HepG2 (cell line): ENCODE results near the gene SPAG5. TPM values are rescaled to one million over a fixed set of nuclear protein-coding genes. Genes with fewer than 3 reads are reported as not detected.

ENCODE experiments used
- ATF2 ChIP-seq: sonication (generic); formaldehyde crosslinking; IDR thresholded peaks from 2 replicates; pipeline ENCODE4 v1.4.0; 2020; ENCODE audit warnings: missing genetic modification reagents
- ATF7-NPFF ChIP-seq: sonication (generic); formaldehyde crosslinking; IDR thresholded peaks from 2 replicates; pipeline ENCODE4 v1.8.1; 2023; ENCODE audit warnings: mild to moderate bottlenecking, low read depth, missing genetic modification reagents, moderate library complexity
- CREM ChIP-seq, 2 experiments: sonication (generic) in 1 of 2; formaldehyde crosslinking in 1 of 2; IDR thresholded peaks; 2 replicates each; pipeline versions ENCODE4 v1.4.0 to v1.6.1; 2016 to 2020; ENCODE audit warnings: antibody characterized with exemption in 1 of 2, mild to moderate bottlenecking in 1 of 2, missing genetic modification reagents in 1 of 2
- DPF2 ChIP-seq: sonication (generic); formaldehyde crosslinking; IDR thresholded peaks from 2 replicates; pipeline ENCODE4 v1.4.0; 2020; ENCODE audit warnings: mild to moderate bottlenecking, low read depth, missing genetic modification reagents, borderline replicate concordance
- FOXA1 ChIP-seq, 2 experiments: fragments of 450-650 bp in 1 of 2; sonication (generic) in 1 of 2; formaldehyde crosslinking in 1 of 2; IDR thresholded peaks; 2 replicates each; pipeline versions ENCODE4 v1.4.0 to v1.6.1; 2016 to 2020; ENCODE audit warnings: missing genetic modification reagents in 1 of 2
- FOXP1 ChIP-seq, 2 experiments: fragments of 450-650 bp in 1 of 2; IDR thresholded peaks; 2 replicates each; pipeline ENCODE4 v1.6.1; 2017 to 2018; ENCODE audit warnings: antibody characterized with exemption in 1 of 2
- PCBP1 ChIP-seq: fragments of 200-400 bp; formaldehyde crosslinking; IDR thresholded peaks from 2 replicates; pipeline ENCODE4 v1.6.1; 2017; ENCODE audit warnings: mild to moderate bottlenecking, low read depth, low read length, borderline replicate concordance
- PHF20 ChIP-seq: sonication (generic); formaldehyde crosslinking; IDR thresholded peaks from 2 replicates; pipeline ENCODE4 v1.5.0; 2020; ENCODE audit warnings: mild to moderate bottlenecking, missing genetic modification reagents
- POLR2AphosphoS2 ChIP-seq: IDR thresholded peaks from 2 replicates; pipeline ENCODE4 v1.6.1; 2011; ENCODE audit warnings: low read depth, low read length, improper control_type of control experiment
- SP1 ChIP-seq, 2 experiments: fragments of 450-650 bp in 1 of 2; sonication (generic) in 1 of 2; formaldehyde crosslinking in 1 of 2; IDR thresholded peaks; 2 replicates each; pipeline versions ENCODE4 v1.4.0 to v1.6.1; 2016 to 2020; ENCODE audit warnings: missing genetic modification reagents in 1 of 2
- SP4 ChIP-seq: sonication (generic); formaldehyde crosslinking; IDR thresholded peaks from 2 replicates; pipeline ENCODE4 v1.8.1; 2023; ENCODE audit warnings: mild to moderate bottlenecking, missing genetic modification reagents
- TBX3 ChIP-seq: fragments of 450-650 bp; IDR thresholded peaks from 2 replicates; pipeline ENCODE4 v1.6.1; 2017; ENCODE audit warnings: antibody characterized with exemption, mild to moderate bottlenecking, inconsistent platforms, borderline replicate concordance
- ZGPAT ChIP-seq: IDR thresholded peaks from 2 replicates; pipeline ENCODE4 v1.6.1; 2016; ENCODE audit warnings: mild to moderate bottlenecking
- ZNF3 ChIP-seq: IDR thresholded peaks from 2 replicates; pipeline ENCODE4 v1.7.0; 2017; ENCODE audit warnings: inconsistent platforms
- ZNF343 ChIP-seq: sonication (generic); formaldehyde crosslinking; IDR thresholded peaks from 2 replicates; pipeline ENCODE4 v1.4.0; 2020; ENCODE audit warnings: mild to moderate bottlenecking, missing genetic modification reagents
- ZNF747 ChIP-seq: sonication (generic); formaldehyde crosslinking; IDR thresholded peaks from 2 replicates; pipeline ENCODE4 v1.8.1; 2023; ENCODE audit warnings: missing genetic modification reagents, mild to moderate bottlenecking, borderline replicate concordance
- ZNF784 ChIP-seq: sonication (generic); formaldehyde crosslinking; IDR thresholded peaks from 2 replicates; pipeline ENCODE4 v1.5.1; 2020; ENCODE audit warnings: missing genetic modification reagents, mild to moderate bottlenecking, borderline replicate concordance
- polyA plus RNA-seq, 8 experiments: library from polyadenylated mRNA; depleted of rRNA in 3 of 8; stranded (reverse) in 7 of 8; unstranded in 1 of 8; fragments of >200 nt; fragmentation: Illumina TruSeq in 4 of 8; extraction: Trizol in 4 of 8; gene quantifications; 2 replicates each; pipeline versions ENCODE4 v1.2.1 to v1.2.3, GENCODE V29; 2011 to 2016; ENCODE audit warnings: low read depth in 4 of 8, missing spikeins in 1 of 8, mixed read lengths in 1 of 8; ENCODE audit not compliant: insufficient read depth in 1 of 8
- total RNA-seq, 5 experiments: library from RNA; depleted of rRNA; stranded (reverse); fragments of >200 nt; fragmentation: Illumina TruSeq; extraction: Trizol; gene quantifications; 2 replicates each; pipeline ENCODE4 v1.2.3, GENCODE V29; 2016; ENCODE audit warnings: low read depth in 1 of 5
- TF ChIP-seq, protein P1 (sequence below): IDR thresholded peaks from 2 replicates; pipeline ENCODE4 v1.6.1; 2016; ENCODE audit warnings: low read depth, missing genetic modification reagents, missing compliant biosample characterization

SPAG5 gene
- total and polyA plus RNA-seq, 2 of the 13 experiments (the other 11 are each of a cell fraction or from before 2014, with no cell fraction given), result 41.4 to 98.0 TPM

GRCh38 chr17:28571361-28572122 lies 27.3 kb downstream of the SPAG5 start, which contains the start of gene PIGS (continued):
- TF ChIP-seq SP4, result peak; percentile 45; the same call in 1 of the 2 replicates
- TF ChIP-seq POLR2AphosphoS2, result no peak
- peak; percentile 74; the same call in 1 of the 2 replicates for TF ChIP-seq ZNF784 (CRISPR knock-in tag)
- TF ChIP-seq PHF20 (CRISPR knock-in tag), result peak; percentile 77
- TF ChIP-seq DPF2 (CRISPR knock-in tag), result no peak
- TF ChIP-seq SP1 (IDR thresholded peaks at IDR 0.05), result no peak
- TF ChIP-seq SP1 (CRISPR knock-in tag; IDR thresholded peaks at IDR 0.05), result 0 out of 2 replicates have a peak, but pooled peaks have one; percentile 41
- peak; percentile 17; the same call in 1 of the 2 replicates for TF ChIP-seq ATF7-NPFF (CRISPR knock-in tag)
- TF ChIP-seq FOXA1 (IDR thresholded peaks at IDR 0.05), result no peak
- TF ChIP-seq FOXA1 (CRISPR knock-in tag; IDR thresholded peaks at IDR 0.05), result no peak
- TF ChIP-seq ZGPAT (CRISPR knock-in tag), result no peak
- TF ChIP-seq ATF2 (CRISPR knock-in tag), result no peak
- TF ChIP-seq FOXP1 (IDR thresholded peaks at IDR 0.05), result no peak
- TF ChIP-seq FOXP1 (CRISPR knock-in tag; IDR thresholded peaks at IDR 0.05), result no peak
- TF ChIP-seq TBX3, result no peak
- TF ChIP-seq ZNF3 (CRISPR knock-in tag), result no peak
- TF ChIP-seq, protein P1, sequence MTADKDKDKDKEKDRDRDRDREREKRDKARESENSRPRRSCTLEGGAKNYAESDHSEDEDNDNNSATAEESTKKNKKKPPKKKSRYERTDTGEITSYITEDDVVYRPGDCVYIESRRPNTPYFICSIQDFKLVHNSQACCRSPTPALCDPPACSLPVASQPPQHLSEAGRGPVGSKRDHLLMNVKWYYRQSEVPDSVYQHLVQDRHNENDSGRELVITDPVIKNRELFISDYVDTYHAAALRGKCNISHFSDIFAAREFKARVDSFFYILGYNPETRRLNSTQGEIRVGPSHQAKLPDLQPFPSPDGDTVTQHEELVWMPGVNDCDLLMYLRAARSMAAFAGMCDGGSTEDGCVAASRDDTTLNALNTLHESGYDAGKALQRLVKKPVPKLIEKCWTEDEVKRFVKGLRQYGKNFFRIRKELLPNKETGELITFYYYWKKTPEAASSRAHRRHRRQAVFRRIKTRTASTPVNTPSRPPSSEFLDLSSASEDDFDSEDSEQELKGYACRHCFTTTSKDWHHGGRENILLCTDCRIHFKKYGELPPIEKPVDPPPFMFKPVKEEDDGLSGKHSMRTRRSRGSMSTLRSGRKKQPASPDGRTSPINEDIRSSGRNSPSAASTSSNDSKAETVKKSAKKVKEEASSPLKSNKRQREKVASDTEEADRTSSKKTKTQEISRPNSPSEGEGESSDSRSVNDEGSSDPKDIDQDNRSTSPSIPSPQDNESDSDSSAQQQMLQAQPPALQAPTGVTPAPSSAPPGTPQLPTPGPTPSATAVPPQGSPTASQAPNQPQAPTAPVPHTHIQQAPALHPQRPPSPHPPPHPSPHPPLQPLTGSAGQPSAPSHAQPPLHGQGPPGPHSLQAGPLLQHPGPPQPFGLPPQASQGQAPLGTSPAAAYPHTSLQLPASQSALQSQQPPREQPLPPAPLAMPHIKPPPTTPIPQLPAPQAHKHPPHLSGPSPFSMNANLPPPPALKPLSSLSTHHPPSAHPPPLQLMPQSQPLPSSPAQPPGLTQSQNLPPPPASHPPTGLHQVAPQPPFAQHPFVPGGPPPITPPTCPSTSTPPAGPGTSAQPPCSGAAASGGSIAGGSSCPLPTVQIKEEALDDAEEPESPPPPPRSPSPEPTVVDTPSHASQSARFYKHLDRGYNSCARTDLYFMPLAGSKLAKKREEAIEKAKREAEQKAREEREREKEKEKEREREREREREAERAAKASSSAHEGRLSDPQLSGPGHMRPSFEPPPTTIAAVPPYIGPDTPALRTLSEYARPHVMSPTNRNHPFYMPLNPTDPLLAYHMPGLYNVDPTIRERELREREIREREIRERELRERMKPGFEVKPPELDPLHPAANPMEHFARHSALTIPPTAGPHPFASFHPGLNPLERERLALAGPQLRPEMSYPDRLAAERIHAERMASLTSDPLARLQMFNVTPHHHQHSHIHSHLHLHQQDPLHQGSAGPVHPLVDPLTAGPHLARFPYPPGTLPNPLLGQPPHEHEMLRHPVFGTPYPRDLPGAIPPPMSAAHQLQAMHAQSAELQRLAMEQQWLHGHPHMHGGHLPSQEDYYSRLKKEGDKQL, result no peak
- TF ChIP-seq CREM (IDR thresholded peaks at IDR 0.05), result no peak
- no peak for TF ChIP-seq CREM (CRISPR knock-in tag; IDR thresholded peaks at IDR 0.05)
- peak; percentile 26; the same call in 1 of the 2 replicates for TF ChIP-seq ZNF747 (CRISPR knock-in tag)
- TF ChIP-seq PCBP1, result 0 out of 2 replicates have a peak, but pooled peaks have one; percentile 14
- peak; percentile 62; the same call in 1 of the 2 replicates for TF ChIP-seq ZNF343 (CRISPR knock-in tag)
